Muscle of back (tissue), 13 donors: Measurements from ENCODE around the gene TNC. TPM values are rescaled to one million over a fixed set of nuclear protein-coding genes. Genes with fewer than 3 reads are reported as not detected.

Experiments
- DNase-seq, 3 donors: peaks; one replicate each; pipeline versions ENCODE4 v3.0.0 to v3.0.0-alpha.2; 2013
- long read RNA-seq, 9 donors: transcript quantifications; one replicate each; lab custom pipeline, GENCODE V29; 2026
- polyA plus RNA-seq, 10 donors: library from polyadenylated mRNA; unstranded; fragments of 120-200 nt; gene quantifications; one replicate each; pipeline ENCODE4 v1.2.1, GENCODE V29; 2013; ENCODE audit not compliant: insufficient read length in 10 of 10

The TNC gene
- 100 to 1,000 TPM in 1 of 10 donors, 10 to 100 TPM in 9; 22.2 to 115 (median 56.2) TPM for polyA plus RNA-seq
- long read RNA-seq, donor 1 = 0 reads
- long read RNA-seq, donor 2, full-length matches to known transcripts = 1 of 1 reads
- long read RNA-seq, donor 2, partial matches to known transcripts = 0 of 1 reads
- long read RNA-seq, donor 2, other reads (novel, unspliced or antisense) = 0 of 1 reads
- long read RNA-seq, donor 3 = 0 reads
- long read RNA-seq, donor 4 = 0 reads
- long read RNA-seq, donor 5, full-length matches to known transcripts = 1 of 1 reads
- long read RNA-seq, donor 5, partial matches to known transcripts = 0 of 1 reads
- long read RNA-seq, donor 5, other reads (novel, unspliced or antisense) = 0 of 1 reads
- long read RNA-seq, donor 6, partial matches to known transcripts = 12 of 18 reads
- long read RNA-seq, donor 6, other reads (novel, unspliced or antisense) = 6 of 18 reads
- long read RNA-seq, donor 7 = 0 reads
- long read RNA-seq, donor 8 = 0 reads
- long read RNA-seq, donor 9 = 0 reads

DNA sequence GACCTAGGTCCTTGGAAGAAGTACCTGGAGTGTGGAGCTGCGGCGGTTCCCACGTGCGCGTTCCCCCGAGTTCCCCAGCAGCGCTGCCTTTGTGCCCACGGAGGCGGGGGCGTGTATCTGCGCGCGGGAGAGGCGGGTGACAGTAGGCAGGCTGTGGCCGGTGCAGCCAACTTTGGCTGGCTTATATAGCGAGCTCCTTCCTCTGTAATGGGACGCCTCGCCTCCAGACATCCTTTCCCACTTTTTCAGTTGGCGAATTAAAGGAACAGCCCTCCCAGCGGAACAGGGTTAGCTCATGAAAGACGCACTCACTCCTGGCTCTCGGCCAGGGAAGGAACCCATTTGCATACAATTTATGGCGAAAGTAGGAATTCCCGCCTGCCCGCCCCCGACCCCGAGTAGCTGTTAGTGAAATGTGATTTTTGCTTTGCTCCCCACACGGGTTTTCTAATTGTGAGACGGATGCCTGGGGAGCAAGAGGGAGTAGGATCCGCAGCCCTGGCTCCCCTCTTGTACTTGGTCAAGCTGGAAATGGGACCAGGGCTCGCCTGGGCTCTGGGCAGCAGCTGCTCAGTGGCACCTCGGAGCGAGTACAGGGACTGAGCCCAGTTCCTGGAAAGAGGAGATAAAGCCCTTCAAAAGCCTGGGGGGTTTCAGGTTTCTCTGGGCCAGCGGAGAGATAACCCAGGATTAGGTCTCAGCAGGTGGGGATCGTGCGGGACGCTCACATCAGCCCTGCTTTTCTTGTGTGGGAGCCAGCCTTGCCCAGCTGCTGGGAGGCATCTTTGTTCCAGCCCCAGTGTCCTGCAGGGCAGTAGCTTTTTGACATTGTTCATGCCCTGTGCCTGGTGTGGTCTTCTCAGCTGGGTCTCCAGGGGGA, at the start of gene TNC:
TNC (minus strand) TSS at position 159 of the 880 bp plus-strand sequence. CDS start 27,139 bp downstream, outside the sequence.
- peak; percentile 83 to 94 (median 90) for DNase-seq

GRCh38 chr9:115167175-115167574, 49.2 kb upstream of the TNC start:
- peak in 2 of 3 donors; percentile 36 to 90 for DNase-seq

DNA sequence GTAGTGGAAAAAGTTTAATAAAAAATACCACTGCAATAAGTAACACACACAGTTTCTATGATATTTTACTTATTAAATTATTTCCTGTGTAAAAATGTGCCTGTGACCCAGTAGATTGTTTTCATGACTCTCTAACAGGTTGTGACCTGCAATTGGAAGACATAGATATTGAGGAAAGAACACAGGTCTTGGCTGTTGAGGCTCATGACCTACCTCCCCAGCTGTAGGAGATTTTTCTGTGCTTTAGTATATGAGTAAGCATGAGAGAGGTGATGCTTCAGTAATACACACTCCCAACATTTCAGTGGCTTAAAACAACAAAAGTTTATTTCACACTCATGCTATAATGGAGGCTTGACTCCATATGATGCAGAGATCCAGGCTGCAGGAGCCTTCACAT, 47.3 kb upstream of the TNC start:
- no peak for DNase-seq

GRCh38 chr9:115164511-115164974, 46.6 kb upstream of the TNC start:
- peak; percentile 49 to 69 (median 67) for DNase-seq

DNA sequence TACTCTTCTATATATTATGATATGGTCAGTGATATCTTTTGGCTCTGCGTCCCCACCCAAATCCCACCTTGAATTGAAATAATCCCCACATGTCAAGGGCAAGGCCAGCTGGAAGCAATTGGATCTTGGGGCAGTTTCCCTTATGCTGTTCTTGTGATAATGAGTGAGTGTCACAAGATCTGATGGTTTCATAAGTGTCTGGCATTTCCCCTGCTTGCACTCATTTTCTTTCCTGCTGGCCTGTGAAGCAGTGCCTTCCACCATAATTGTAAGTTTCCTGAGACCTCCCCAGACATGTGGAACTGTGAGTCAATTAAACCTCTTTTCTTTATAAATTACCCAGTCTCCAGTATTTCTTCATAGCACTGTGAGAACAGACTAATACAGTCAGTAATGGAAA, 45.0 kb upstream of the TNC start:
- DNase-seq = no peak

GRCh38 chr9:115161446-115161845, 43.5 kb upstream of the TNC start:
- DNase-seq = no peak

DNA sequence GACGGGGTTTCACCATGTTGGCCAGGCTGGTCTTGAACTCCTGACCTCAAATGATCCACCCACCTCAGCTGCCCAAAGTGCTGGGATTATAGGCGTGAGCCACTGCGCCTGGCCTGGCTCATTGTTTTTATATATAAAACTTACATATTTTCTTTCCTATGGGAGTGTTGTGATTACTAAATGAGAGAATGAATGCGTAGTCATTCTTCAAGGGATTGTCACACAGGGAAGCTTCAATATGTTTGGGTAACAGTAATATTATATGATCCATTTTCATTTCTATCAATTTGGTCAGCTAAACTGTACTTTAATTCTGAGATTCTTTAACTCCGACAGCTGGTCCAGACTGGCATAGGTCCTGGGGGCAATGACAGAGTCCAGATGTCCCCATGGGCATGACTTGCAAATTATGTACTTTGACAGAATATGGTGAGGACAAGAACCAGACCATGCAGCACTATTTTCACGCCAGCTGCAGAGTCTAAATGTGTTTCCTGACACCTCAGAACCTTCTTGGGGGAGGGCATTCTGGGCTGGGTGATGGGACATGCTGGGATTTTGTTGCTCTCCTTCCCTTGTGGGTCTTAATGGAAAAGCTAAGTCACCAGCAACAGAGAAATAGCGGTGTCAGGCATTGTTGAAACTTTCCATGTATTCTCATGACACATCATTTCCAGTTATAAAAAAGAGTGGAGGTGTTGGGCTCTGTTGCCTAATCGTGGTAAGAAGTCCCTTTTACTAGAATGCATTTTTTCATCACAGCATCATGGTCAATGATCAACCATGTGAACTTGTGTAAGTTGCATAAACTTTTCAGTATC, 40.9 kb upstream of the TNC start:
- DNase-seq = peak in 2 of 3 donors; percentile 39 to 54

DNA sequence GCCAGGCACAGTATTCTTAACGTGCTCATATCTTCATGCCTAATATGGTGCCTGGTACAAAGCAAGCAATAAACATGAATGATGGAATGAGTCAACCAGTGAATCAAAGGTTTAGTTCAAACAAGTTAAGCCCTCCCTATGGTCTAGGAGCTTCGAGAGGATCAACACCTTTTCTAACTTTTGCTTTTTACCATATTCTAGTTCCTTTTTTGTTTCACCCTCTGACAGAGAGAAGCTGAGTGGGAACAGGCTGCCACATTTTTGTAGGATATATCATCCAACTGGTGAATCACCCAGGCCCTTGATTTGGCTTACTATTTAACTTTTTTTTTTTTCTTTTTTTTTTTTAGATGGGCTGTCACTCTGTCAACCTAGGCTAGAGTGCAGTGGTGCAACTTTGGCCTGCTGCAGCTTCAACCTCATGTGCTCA, 39.3 kb upstream of the TNC start:
- DNase-seq = peak in 1 of 3 donors; percentile 86

- DNase-seq = peak in 2 of 3 donors; percentile 48 to 70
Observed at GRCh38 chr9:115155037-115155436, 37.1 kb upstream of the TNC start.

DNA sequence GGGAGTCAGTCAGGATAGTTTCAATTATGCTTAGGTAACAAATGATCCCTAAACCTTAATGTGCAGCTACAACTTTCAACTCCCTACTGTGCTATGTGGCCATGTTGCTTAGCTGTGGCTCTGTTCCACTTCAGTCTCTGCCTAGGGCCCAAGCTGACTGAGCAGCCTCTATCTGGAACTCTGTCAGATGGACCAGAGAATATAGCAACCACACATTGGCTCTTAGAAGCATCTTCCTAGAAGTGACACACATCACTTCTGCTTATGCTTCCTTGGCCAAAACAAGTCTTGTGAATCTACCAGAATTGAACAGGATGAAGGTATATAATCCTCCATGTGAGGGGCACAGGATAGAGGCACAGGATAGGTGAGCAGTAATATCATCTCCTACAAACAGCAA, 36.7 kb upstream of the TNC start:
- DNase-seq = peak in 1 of 3 donors; percentile 58

- DNase-seq = no peak
Observed at GRCh38 chr9:115152281-115152820, 34.4 kb upstream of the TNC start.

DNA sequence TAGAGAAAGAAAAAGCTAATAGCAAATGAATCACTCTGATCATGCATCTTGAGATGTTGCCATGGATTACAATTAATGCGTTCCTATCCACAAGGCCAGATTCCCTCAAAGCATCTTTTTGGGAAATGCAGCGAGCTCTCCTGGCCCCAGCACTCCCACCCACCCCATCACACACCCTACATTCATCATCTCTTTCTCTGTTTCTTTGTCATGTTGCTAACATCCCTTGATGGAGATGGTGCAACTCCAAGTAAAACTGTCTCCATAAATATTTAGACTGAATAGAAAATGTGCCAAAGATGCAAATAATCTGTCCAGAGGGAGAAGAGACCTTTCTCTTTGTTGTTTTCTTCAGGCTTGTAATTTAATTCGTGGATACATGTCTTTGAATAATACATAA, 30.8 kb upstream of the TNC start:
- DNase-seq = no peak

DNA sequence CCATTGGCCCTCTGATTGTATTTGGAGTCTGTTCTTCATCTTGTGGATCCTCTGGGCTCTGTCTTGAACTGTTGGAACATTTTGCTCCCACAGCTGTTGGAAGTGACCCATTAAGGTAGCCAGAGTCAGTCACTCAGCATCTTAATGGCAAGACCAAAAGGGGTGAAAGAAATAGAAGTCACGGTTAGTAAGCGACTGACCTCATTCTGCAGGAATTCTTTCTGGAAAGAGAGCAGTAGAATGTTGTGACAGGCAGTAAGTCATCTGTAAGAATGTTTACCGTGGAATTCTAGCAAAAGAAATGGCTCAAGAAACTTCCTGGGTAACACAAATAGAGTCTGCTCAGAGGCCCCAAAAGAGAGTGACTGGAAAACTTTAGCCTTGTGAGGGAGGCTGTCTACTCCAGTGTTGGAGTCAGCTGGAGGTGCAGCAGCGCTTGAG, 28.6 kb upstream of the TNC start:
- DNase-seq = peak; percentile 65 to 91 (median 77)

- no peak for DNase-seq
Observed at GRCh38 chr9:115144706-115145105, 26.7 kb upstream of the TNC start.

DNA sequence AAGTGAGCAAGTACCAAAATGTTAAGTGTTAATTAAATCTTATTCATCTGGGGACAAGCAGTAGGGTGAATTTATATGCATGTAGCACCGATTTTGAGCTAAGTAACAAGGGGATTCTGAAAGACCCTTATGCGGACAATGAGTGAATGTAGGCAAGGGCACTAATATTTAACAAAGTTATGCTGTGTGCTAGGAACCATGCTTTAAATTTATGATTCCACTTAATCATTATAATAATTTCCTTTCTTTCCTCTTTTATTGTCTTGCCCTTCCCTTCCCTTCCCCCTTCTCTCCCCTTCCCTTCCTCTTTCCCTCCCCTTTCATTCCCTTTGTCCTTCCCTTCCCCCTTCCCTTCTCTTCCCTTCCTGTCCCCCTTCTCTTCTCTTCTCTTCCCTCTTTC, 25.7 kb upstream of the TNC start:
- DNase-seq = no peak

DNA sequence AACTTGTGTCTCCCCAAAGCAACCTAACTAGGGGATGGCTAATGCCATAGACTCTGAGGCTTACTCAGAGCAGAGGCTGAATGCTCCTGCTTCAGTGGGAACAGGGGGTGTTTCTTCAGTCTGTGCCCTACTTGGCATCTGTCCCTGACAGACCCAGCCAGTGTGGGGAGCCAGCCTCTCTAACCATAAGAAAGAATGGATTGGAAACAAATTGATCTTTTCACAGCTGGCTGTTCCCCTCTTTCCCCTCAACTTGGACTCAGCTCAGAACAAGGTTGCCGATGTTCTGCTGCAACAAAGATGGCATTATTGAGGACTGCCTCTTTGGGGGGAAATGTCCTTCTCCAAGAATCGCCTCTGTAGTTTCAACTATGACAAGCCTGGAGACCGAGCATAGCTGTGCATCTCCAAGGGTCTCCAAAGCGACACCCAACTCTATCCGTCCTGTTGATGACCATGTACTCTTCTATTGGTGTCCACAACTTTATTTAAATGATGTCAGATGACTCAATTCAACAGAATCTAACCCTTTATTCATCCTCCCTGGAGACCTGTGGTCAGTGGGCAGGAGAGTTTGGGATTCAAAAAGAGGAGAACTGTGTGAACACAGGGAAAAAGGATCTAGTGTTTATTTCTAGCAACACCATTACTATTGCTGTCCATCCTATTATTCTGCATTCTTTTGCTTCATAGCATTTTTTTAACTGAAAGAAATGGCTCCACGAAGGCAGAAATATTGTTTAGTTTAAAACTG, 24.7 kb upstream of the TNC start:
- DNase-seq = no peak

GRCh38 chr9:115142090-115142489, 24.1 kb upstream of the TNC start:
- no peak for DNase-seq

DNA sequence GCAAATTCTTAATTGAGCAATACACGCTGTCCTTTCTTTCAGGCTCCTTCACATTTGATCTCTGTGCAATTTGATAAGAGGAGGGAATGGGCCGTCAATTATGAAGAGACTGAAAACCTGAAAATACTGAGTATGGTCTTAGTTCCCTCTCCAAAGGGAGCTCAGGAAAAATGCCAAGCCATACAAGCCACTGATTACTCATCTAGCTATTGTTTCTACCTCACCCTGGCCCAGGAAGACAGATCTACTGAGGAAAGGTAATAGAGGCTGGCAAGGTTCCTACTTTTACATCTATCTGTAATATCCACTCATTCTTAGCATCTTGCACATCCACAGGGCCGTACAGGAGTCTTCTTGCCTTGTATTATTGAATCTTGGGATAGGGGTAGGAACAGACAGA, 23.7 kb upstream of the TNC start:
- DNase-seq = no peak

DNA sequence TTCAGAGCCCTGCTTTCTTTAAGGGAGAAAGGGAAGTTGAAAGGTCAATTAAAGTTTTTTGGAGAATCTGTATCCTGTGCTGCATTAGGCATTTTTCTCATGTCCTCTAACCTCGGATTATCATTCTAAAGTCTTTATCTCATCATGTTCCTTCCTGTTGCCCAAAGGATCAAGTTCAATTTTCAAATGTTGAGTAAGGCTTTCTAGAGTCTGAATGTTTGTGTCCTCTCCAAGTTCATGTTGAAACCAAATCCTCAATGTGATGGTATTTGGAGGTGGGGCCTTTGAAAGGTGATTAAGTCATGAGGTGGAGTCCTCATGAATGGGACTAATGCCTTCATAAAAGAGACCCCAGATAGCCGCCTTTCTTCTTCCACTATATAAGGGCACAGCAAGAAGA, 20.2 kb upstream of the TNC start:
- DNase-seq = no peak

- no peak for DNase-seq
Observed at GRCh38 chr9:115137526-115137925, 19.6 kb upstream of the TNC start.
